HepG2 (cell line): Measurements from ENCODE around the gene PIP5K1A. TPM values are rescaled to one million over a fixed set of nuclear protein-coding genes. Genes with fewer than 3 reads are reported as not detected.

Source experiments
- ATAC-seq: fragments of 200-7000 bp; cut with Tn5 transposase; 3 replicates; pipeline ENCODE4 v1.9.1; 2020; ENCODE audit warnings: mild to moderate bottlenecking, moderate library complexity
- BruUV-seq: library from RNA; stranded (reverse); fragments of 400-500 nt; replicated peaks from 2 replicates; lab custom pipeline; 2021; lab: Mats Ljungman, UMichigan
- CTCF ChIA-PET: fragments of 300-600 bp; formaldehyde crosslinking; extraction: SDS; loops from one replicate; lab custom pipeline; 2021; ENCODE audit warnings: low total read pairs, inconsistent platforms, low intra/inter-chr PET ratio; lab: Yijun Ruan, JAX
- POLR2A ChIA-PET: fragments of 350-600 bp; sonication (Branson Sonifier 250); formaldehyde crosslinking; loops from one replicate; lab custom pipeline; 2020; ENCODE audit warnings: antibody characterized with exemption, inconsistent platforms; lab: Yijun Ruan, JAX
- DNase-seq: peaks from one replicate; pipeline ENCODE4 v3.0.0-alpha.2; 2015; ENCODE audit warnings: low spot score
- FAIRE-seq: peaks from 3 replicates; lab custom pipeline; 2011; peaks lifted over from hg19 to GRCh38; lab: Jason Lieb, UNC
- H2AFZ ChIP-seq: one replicate; pipeline ENCODE4 v1.6.1; 2011; ENCODE audit warnings: low read length, inconsistent platforms
- H3K27ac ChIP-seq: fragments of 300-600 bp; 3 replicates; pipeline ENCODE4 v1.8.0; 2011; ENCODE audit warnings: mixed run types, mild to moderate bottlenecking, mixed read lengths, low read length, inconsistent platforms; ENCODE audit not compliant: insufficient read depth; ENCODE audit errors: extremely low read length
- H3K27me3 ChIP-seq, 2 experiments: fragments of 200-600 bp in 1 of 2; 2 replicates in 1 of 2; 3 replicates in 1 of 2; pipeline versions ENCODE4 v1.6.0 to v1.8.0; 2011; ENCODE audit warnings: low read length in 2 of 2, mild to moderate bottlenecking in 2 of 2, moderate library complexity in 2 of 2, inconsistent platforms in 1 of 2; ENCODE audit not compliant: insufficient read depth in 2 of 2, control insufficient read depth in 1 of 2
- H3K36me3 ChIP-seq, 2 experiments: fragments of 200-600 bp in 1 of 2; replicated peaks in 1 of 2; 2 replicates in 1 of 2; 3 replicates in 1 of 2; pipeline versions ENCODE4 v1.5.1 to v1.8.0; 2011; ENCODE audit warnings: low read length in 2 of 2, inconsistent platforms in 1 of 2; ENCODE audit not compliant: insufficient read depth in 2 of 2, control insufficient read depth in 1 of 2
- H3K4me1 ChIP-seq: 2 replicates; pipeline ENCODE4 v1.5.1; 2012; ENCODE audit warnings: low read length, inconsistent platforms; ENCODE audit not compliant: insufficient read depth
- H3K4me2 ChIP-seq: 2 replicates; pipeline ENCODE4 v1.6.0; 2011; ENCODE audit warnings: low read depth, low read length, inconsistent platforms
- H3K4me3 ChIP-seq, 3 experiments: fragments of 200-600 bp in 1 of 3; sonication (generic), shearing (Covaris generic) in 1 of 3; replicated peaks in 1 of 3; 2 replicates each; pipeline ENCODE4 v1.5.1; 2011 to 2016; ENCODE audit warnings: low read length in 3 of 3, inconsistent platforms in 2 of 3, low read depth in 2 of 3, mild to moderate bottlenecking in 2 of 3, control low read depth in 1 of 3, mixed read lengths in 1 of 3; ENCODE audit not compliant: insufficient read depth in 1 of 3
- H3K79me2 ChIP-seq: one replicate; pipeline ENCODE4 v1.6.1; 2011; ENCODE audit warnings: low read length, inconsistent platforms; ENCODE audit not compliant: insufficient read depth
- H3K9ac ChIP-seq: 2 replicates; pipeline ENCODE4 v1.6.0; 2011; ENCODE audit warnings: mild to moderate bottlenecking, low read depth, low read length, inconsistent platforms; ENCODE audit not compliant: insufficient read depth
- H3K9me3 ChIP-seq: 2 replicates; pipeline ENCODE4 v1.5.1; 2012; ENCODE audit warnings: mild to moderate bottlenecking, low read length
- H4K20me1 ChIP-seq: 2 replicates; pipeline ENCODE4 v1.6.0; 2011; ENCODE audit warnings: inconsistent platforms, mild to moderate bottlenecking, low read length, moderate library complexity; ENCODE audit not compliant: insufficient read depth
- AHDC1 ChIP-seq: sonication (generic); formaldehyde crosslinking; IDR thresholded peaks from 2 replicates; pipeline ENCODE4 v1.5.1; 2020; ENCODE audit warnings: mild to moderate bottlenecking, missing genetic modification reagents, borderline replicate concordance
- AKNA ChIP-seq: sonication (generic); formaldehyde crosslinking; IDR thresholded peaks from 2 replicates; pipeline ENCODE4 v1.4.0; 2020; ENCODE audit warnings: missing genetic modification reagents, borderline replicate concordance
- BCL6 ChIP-seq: IDR thresholded peaks from 2 replicates; pipeline ENCODE4 v1.6.1; 2016; ENCODE audit warnings: missing genetic modification reagents, missing compliant biosample characterization
- HDAC2 ChIP-seq: sonication (generic); formaldehyde crosslinking; IDR thresholded peaks from 2 replicates; pipeline ENCODE4 v1.4.0; 2020; ENCODE audit warnings: missing genetic modification reagents
- MLLT10 ChIP-seq: sonication (generic); formaldehyde crosslinking; IDR thresholded peaks from 2 replicates; pipeline ENCODE4 v1.4.0; 2020; ENCODE audit warnings: missing genetic modification reagents
- MTF2 ChIP-seq: sonication (generic); formaldehyde crosslinking; IDR thresholded peaks from 2 replicates; pipeline ENCODE4 v1.5.0; 2020; ENCODE audit warnings: missing genetic modification reagents, borderline replicate concordance
- ZNF572 ChIP-seq: sonication (generic); formaldehyde crosslinking; IDR thresholded peaks from 2 replicates; pipeline ENCODE4 v1.5.1; 2020; ENCODE audit warnings: mild to moderate bottlenecking, missing genetic modification reagents
- WGBS: methylation state at CpG from one replicate; pipeline ENCODE4 v1.1.6; 2017; ENCODE audit warnings: low lambda C conversion rate; 5-methylcytosine and 5-hydroxymethylcytosine counted together
- in situ Hi-C: cut with HindIII; loops from 2 replicates; pipeline ENCODE4 v1.10.0; 2017; ENCODE audit warnings: low pct_unique_long_range_greater_than_20kb; ENCODE audit not compliant: extremely low pct_ligation_motif_present
- intact Hi-C: fragments of 100-400 bp; cut with micrococcal nuclease; formaldehyde crosslinking; loops from one replicate; pipeline ENCODE4 v1.10.0; 2022; ENCODE audit not compliant: unreplicated experiment
- polyA plus RNA-seq, 8 experiments: library from polyadenylated mRNA; depleted of rRNA in 3 of 8; stranded (reverse) in 7 of 8; unstranded in 1 of 8; fragments of >200 nt; fragmentation: Illumina TruSeq in 4 of 8; extraction: Trizol in 4 of 8; gene quantifications; 2 replicates each; pipeline versions ENCODE4 v1.2.1 to v1.2.3, GENCODE V29; 2011 to 2016; ENCODE audit warnings: low read depth in 4 of 8, missing spikeins in 1 of 8, mixed read lengths in 1 of 8; ENCODE audit not compliant: insufficient read depth in 1 of 8
- total RNA-seq, 5 experiments: library from RNA; depleted of rRNA; stranded (reverse); fragments of >200 nt; fragmentation: Illumina TruSeq; extraction: Trizol; gene quantifications; 2 replicates each; pipeline ENCODE4 v1.2.3, GENCODE V29; 2016; ENCODE audit warnings: low read depth in 1 of 5
- TF ChIP-seq, protein P1 (sequence below): fragments of 450-650 bp; IDR thresholded peaks from 2 replicates; pipeline ENCODE4 v1.6.1; 2017; ENCODE audit warnings: mild to moderate bottlenecking

Gene PIP5K1A
- total and polyA plus RNA-seq, 2 of the 13 experiments (the other 11 are each of a cell fraction or from before 2014, with no cell fraction given) = 45.3 to 65.1 TPM

- TF ChIP-seq, protein P1, sequence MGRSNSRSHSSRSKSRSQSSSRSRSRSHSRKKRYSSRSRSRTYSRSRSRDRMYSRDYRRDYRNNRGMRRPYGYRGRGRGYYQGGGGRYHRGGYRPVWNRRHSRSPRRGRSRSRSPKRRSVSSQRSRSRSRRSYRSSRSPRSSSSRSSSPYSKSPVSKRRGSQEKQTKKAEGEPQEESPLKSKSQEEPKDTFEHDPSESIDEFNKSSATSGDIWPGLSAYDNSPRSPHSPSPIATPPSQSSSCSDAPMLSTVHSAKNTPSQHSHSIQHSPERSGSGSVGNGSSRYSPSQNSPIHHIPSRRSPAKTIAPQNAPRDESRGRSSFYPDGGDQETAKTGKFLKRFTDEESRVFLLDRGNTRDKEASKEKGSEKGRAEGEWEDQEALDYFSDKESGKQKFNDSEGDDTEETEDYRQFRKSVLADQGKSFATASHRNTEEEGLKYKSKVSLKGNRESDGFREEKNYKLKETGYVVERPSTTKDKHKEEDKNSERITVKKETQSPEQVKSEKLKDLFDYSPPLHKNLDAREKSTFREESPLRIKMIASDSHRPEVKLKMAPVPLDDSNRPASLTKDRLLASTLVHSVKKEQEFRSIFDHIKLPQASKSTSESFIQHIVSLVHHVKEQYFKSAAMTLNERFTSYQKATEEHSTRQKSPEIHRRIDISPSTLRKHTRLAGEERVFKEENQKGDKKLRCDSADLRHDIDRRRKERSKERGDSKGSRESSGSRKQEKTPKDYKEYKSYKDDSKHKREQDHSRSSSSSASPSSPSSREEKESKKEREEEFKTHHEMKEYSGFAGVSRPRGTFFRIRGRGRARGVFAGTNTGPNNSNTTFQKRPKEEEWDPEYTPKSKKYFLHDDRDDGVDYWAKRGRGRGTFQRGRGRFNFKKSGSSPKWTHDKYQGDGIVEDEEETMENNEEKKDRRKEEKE = no peak
- TF ChIP-seq ZNF572 (no peak), MLLT10 (no peak), AKNA (CRISPR knock-in tag) (no peak)
Observed at GRCh38 chr1:151255381-151255780, 57.0 kb downstream of the PIP5K1A start (continued).

DNA sequence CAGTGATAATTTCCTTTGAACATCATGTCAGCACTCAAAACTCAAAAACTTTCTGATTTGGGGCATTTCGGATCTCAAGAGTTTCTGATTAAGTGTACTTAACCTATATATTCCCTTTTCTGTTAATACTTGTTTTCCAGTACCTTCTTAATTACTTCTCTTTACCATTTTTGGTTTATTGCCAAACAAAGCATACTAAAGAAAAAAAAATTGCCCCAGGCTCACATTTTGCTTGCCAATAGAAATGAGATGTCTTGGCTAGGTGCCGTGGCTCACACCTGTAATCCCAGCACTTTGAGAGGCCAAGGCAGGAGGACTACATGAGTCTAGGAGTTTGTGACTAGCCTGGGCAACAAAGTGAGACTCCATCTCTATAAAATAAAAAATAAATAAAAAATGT, 61.0 kb downstream of the PIP5K1A start:
- no peaks in the 10 kb centered on the region; a peak in 1 of 5 replicates for H3K27me3 ChIP-seq
- TF ChIP-seq AHDC1 (CRISPR knock-in tag) = no peak
- no peak for TF ChIP-seq HDAC2 (CRISPR knock-in tag)
- TF ChIP-seq BCL6 = no peak
- no peak for TF ChIP-seq MTF2 (CRISPR knock-in tag)

More for the DNA sequence above, 61.0 kb downstream of the PIP5K1A start:
- no peak for DNase-seq
- peaks cover 4 to 16% of the 10 kb centered on the region in 2 experiments; a peak in 4 of 5 replicates for H3K36me3 ChIP-seq
- H3K9me3 ChIP-seq = no peaks in the 10 kb centered on the region
- ATAC-seq = no peak
- CTCF ChIA-PET = no interaction called here
- POLR2A ChIA-PET = no interaction called here
- H3K4me2 ChIP-seq = no peak overlapping the region
- H2AFZ ChIP-seq = no peak overlapping the region
- intact Hi-C loops (no loop called here), in situ Hi-C loops (no loop called here)
- H3K9ac ChIP-seq = no peak overlapping the region
- H3K79me2 ChIP-seq = peaks cover 44% of the 10 kb centered on the region
- H3K4me1 ChIP-seq = peaks cover 18% of the 10 kb centered on the region
- WGBS = 100% methylated on average over 2 of the region's 2 CpGs
- no peak overlapping the region for H3K4me3 ChIP-seq
- BruUV-seq = no TSS peak
- H4K20me1 ChIP-seq = no peaks in the 10 kb centered on the region
- H3K27ac ChIP-seq = no peak overlapping the region
- FAIRE-seq = no peak
